Upper lobe of left lung (tissue), 4 donors: ENCODE results near the gene C4BPB.

Source experiments
- CTCF ChIP-seq, 6 experiments: fragments of 450-650 bp in 4 of 6; fragments of 200-600 bp in 2 of 6; sonication (generic) in 2 of 6; IDR thresholded peaks; one replicate each; pipeline ENCODE4 v1.5.1; 2016 to 2019; ENCODE audit warnings: antibody characterized with exemption in 6 of 6
- EP300 ChIP-seq, 4 donors: sonication (generic); formaldehyde crosslinking; IDR thresholded peaks; one replicate each; pipeline ENCODE4 v1.5.1; 2017; ENCODE audit warnings: antibody characterized with exemption in 4 of 4, control low read depth in 2 of 4
- POLR2A ChIP-seq, 4 donors: fragments of 450-650 bp; IDR thresholded peaks; one replicate each; pipeline ENCODE4 v1.5.1; 2016 to 2017; ENCODE audit warnings: antibody characterized with exemption in 4 of 4, mild to moderate bottlenecking in 2 of 4
- POLR2AphosphoS5 ChIP-seq, 2 donors: sonication (generic); formaldehyde crosslinking; IDR thresholded peaks; one replicate each; pipeline ENCODE4 v1.5.1; 2017; ENCODE audit warnings: antibody characterized with exemption in 2 of 2

GRCh38 chr1:207069858-207070506 lies 18.7 kb upstream of the C4BPB start:
- no peak for TF ChIP-seq CTCF (IDR thresholded peaks at IDR 0.05)
- no peak for TF ChIP-seq POLR2A (IDR thresholded peaks at IDR 0.05)
- no peak for TF ChIP-seq EP300 (IDR thresholded peaks at IDR 0.05)
- no peak for TF ChIP-seq POLR2AphosphoS5 (IDR thresholded peaks at IDR 0.05)
